ENCODE measurements around the gene CREBBP.

- no peak for TF ChIP-seq CTCF (IDR thresholded peaks at IDR 0.05; ENCODE audit: insufficient read depth, low read depth, low read length)
- TF ChIP-seq EZH2 (IDR thresholded peaks at IDR 0.05; ENCODE audit: insufficient read depth, low read length) = no peak
These were observed 72.9 kb downstream of the CREBBP start for GRCh38 chr16:3807425-3808123.

Measured in astrocyte (in vitro differentiated cells and primary cell).